T1000 (cell line): ENCODE measurements around the gene MPC2.
"Not testable (repeated sequence)": the region's sequence is repeated elsewhere in the genome, so short reads cannot be mapped to it uniquely, and the experiment has no call there.

Source experiments
- DNase-seq: peaks from one replicate; lab custom pipeline; 2025; ENCODE audit warnings: mixed read lengths; lab: John Stamatoyannopoulos, UW

The MPC2 gene

DNA sequence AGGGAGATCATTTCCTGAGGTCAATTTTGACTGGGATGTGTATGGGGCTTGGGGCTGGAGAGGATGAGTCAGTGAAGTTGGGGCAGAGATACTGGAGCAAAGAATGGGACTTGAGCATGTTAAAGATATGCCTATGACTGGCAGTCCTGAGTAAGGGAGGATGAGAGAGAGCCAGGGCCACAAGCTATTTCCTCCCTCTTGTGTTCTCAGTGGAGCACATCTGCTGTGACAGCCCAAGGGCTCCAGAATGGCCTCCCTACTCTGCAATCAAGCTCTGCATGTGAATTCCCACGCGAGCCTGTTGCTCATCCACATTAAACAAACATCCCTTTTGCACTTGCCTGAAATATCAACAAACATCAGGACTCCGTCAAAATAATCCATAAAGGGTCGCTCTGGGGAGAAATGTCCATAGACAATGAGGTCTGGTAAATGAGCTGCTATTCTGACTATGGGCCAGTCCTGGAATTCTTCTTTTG lies 32.2 kb downstream of the MPC2 start:
- DNase-seq, result no peak

DNA sequence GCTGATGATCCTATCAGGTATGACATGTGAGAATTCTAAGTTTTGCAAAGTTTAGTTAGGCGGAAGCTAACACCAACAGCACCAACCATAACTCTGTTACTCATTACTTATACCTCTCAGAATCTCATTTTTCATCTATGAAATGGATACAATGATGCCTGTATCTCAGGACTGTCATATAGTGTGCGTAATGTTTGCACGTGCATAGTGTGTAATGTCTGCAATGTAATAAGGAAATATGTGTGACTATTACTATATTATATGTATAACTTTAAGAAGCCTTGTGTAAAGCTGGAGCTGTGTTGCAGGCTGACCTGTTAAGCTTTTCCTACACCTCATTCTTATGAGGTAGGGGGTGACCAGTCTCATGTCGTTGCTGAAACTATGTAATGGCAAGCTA lies 36.0 kb downstream of the MPC2 start:
- DNase-seq, result no peak

DNA sequence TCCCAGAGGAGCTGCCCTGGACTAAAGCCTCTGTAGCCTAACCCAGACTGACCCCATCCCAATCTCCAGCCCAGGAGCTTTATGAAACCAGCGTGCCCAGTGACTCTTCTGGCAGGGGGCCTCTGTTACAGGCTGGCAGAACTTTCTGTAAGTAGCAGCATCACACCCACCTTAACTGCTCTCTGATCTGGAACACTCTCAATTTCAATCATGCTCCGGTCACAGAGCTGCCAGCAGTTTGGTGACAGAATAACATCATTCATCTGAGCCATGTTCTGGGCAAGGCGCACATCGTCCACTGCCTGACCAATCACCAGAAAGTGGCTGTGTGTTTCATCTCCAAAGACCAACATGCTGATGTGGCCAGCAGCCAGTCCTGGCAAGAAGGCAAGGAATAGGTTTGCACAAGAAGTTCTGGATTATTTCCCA lies 37.6 kb downstream of the MPC2 start:
- no peak for DNase-seq

DNA sequence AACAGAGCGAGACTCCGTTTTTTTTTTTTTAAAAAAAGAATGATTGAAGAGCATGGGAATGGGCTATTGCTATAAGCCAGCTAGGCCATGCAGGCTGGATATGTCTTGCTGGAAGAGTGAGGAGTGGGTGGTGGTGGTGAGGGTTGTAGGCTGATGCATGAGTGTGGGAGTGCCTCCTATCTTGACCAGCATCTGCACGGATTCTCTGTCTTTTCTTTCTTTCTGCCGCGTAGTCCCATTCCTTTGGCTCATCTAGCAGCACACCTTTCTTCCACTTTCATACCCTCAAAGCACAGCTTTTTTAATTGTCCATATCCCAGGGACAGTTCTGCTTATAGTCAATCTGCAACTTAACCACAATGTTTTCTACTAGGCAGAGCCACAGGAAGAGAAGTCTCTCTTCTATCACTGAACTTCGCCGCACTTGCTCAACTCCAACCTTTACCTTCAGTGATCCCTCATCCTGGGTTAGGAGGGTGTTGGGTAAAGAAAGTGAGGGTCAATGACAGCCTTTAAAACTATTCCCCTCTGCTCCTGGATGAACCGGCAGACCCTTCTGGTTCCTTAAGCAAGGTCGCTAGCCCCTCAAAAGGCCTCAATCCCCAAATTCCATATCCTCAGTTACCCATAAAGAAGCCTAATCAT lies 38.2 kb downstream of the MPC2 start:
- no peak for DNase-seq

DNA sequence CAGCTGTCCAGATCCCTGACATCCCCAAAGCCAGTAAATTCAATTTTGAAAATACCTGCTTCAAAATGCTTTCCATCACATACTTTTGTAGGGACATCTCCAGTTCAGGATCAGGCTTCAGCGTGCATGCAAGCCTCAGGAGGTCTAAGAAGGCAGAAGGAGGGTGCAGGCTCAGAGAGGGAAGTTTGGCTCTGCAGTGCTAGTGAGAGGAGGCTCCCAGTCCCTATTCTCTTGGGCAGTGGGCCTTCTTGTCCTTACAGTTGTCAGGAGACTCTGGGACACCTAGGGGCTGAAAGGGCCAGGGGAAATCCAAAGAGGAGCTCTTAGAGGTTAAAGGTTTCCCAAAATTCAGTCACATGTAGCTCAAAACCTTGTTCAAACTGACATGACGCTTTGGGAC lies 43.1 kb downstream of the MPC2 start:
- DNase-seq, result no peak

DNA sequence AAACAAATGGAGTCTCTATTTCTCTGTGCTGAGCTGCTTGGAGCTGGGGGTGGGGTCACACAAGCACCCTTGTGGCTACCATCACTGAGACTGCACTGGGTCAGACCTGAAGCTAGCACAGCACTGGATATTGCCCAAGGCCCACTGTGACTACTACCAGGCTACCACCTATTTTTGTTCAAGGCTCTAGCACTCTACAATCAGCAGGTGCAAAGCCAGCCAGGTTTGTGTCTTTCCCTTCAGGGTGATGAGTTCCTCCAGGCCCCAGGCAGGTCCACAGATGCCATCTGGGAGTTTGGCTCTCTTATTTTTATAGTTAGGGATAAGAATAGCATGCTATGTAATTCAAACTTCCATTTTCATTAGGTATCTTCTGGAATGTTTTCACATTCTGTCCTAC lies 46.5 kb downstream of the MPC2 start:
- no peak for DNase-seq

DNA sequence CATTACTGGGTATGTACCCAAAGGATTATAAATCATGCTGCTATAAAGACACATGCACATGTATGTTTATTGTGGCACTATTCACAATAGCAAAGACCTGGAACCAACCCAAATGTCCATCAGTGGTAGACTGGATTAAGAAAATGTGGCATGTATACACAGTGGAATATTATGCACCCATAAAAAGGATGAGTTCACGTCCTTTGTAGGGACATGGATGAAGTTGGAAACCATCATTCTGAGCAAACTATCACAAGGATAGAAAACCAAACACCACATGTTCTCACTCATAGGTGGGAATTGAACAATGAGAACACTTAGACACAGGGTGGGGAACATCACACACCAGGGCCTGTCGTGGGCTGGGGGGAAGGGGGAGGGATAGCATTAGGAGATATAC lies 49.7 kb downstream of the MPC2 start:
- not testable (repeated sequence) for DNase-seq

DNA sequence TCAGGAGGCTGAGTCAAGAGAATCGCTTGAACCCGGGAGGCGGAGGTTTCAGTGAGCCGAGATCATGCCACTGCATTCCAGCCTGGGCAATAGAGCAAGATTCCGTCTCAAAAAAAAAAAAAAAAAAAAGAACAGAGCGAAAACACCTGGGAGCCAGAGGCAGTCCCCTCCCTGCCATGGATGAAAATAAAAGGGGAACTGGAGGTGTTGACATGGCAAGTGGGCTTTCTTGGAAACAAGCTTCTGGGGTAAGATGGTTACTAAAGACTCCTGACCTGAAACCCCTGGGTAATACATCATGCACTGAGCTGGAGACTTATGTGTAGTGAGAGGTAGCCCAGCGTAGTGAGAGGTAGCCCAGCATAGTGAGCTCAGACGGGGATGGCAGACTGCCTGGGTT lies 54.5 kb downstream of the MPC2 start:
- DNase-seq, result no peak

DNA sequence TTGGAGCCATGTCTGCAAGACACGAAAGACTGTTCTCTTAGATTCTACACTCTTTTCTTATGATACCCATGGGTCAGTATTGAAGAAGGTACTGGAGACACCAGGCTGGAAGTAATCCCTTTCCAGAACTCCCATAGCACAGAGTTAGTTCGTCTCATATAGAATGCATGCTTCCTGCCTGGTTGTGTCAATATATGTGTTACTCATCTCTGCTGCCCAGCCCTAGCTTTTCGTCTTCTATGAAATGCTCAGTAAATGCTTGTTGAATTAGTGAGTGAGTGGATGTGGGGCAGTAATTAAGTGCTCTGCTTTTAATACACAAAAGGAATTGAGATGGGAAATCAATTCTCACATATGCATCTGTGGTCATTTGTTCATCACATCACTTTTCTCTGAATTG lies 55.1 kb downstream of the MPC2 start:
- DNase-seq, result no peak

DNA sequence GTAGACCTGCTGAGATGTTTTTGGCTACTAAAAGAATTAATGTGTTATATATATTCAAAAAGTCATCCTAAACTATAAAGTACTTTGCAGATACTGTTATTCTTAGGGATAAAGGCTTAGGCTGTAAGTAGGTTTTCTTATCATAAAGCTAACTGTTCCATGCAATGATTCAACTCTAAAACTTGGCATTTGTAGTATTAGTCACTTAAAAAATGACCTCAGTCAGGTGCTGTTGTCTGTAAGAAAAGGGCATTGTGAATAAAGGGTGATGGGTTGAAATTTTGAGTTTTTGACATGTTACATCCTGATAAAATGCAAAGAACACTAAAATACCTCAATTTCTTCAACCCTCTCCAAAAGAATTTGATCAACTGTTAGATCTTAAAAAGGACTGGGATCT lies 55.8 kb downstream of the MPC2 start:
- no peak for DNase-seq

DNA sequence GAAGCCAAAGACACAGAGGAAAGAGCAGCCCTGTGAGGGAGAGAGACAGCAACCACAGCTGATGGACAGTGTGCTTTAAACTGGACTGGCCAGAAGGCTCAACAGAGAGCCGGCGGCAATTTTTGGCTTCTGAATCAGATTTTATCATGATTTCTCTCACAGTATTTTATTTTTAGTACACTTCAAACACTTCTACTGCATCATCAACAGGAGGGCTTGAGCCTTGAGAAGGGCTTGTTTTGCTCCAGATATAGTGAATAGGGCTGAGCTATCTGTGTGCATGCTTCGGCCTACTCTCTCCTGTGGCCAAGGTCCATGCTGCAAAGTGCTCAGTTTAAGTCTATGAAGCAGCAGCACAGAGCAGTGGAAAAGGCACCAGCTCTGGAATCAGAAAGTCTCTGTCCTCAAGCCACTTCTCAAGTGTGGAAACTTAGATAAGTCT lies 56.3 kb downstream of the MPC2 start:
- DNase-seq, result no peak

DNA sequence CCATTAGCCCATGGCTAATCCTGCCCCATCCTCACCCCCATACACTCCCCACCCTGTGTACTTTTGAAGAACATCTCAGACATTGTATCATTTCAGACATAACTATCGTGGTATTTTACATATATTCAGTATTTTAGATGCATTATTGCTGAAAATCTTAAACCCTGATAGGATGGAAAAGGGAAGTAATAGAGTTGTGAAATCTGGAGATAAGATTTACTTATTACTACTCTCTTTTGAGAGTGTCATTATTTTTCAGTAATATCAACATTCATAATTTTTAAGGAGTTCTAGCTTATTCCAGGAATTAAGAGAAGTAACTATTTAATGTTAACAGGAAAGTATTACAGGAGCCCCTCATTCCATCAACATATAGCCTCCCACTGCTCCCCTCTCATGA lies 57.4 kb downstream of the MPC2 start:
- DNase-seq, result no peak

DNA sequence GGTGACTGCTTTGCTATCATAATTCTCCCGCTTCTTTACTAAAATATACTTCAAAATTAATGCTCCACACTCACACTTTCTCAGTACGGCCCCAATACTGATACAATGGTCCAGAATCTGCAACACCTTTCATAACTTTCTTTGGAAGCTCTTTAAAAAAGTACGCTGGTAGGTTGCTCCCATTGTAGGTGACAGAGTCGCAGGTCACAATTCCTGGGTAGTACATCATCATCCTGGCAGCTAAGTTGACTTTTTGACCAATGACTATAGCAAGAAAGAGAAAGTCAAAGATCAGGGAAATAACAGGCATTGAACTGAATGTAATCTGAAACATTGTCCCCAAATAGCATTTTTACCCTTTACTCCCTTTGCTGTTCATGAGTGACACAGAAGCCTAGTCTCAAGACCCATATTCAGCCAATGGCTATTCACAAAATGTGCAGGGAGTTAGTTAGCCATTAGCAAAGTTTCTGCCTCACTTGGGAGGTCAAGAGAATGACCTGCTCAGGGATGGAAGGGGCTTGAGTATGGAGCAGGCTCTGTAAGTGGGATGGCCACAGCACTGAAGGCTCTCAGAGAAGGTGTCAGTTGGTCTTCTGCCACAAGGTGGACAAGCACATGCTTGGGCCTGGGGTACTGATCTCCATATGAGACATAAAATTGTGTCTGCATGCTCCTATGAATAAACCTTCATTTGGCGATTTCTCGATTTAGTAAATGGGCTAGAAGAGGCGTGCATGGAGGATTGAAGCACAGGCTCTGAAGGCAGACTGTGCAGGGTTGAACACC lies 58.3 kb downstream of the MPC2 start:
- no peak for DNase-seq

DNA sequence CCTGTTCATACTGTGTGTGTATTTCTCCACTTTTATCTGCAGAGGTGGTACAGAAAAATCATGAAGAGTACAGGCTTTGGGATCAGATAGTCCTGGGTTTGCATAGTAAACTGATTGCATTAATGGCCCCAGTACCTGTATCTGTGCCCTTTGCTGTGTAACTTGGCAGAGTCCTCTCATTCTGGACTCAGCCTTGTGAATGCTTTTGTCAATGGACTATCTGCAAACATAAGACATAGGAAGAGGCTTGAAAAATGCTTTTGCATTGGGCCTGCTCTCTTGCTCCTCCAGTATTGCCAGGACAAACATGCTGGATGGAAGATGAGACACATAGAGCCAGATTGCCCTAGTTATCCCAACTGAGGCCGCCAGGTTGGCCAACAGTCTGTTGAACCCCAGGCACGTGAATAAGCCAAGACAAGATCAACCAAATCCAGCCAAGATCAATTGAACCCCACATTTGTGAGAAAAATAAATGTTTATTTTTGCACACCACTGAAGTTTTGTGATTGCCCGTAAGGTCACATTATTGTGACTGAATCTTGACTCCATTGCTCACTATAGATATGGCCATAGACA lies 60.2 kb downstream of the MPC2 start:
- no peak for DNase-seq

DNA sequence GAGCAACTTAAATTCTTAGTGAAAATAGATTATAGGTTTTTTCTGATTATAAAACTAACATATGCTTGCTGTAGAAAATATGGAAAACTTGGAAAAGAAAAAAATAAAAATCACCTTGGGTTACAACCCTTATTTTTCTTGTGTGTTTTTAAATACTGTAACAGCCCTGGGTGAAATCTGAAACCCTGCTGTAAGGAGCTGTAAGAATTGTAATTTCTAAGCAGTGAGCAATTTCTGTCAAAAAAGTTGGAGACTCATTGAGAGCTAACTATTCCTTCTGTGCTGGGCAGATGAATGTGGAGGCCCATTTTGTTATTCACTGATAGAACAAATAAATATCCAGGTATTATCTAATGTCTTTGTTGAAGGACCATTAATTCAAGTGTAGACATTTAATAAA lies 65.5 kb downstream of the MPC2 start:
- DNase-seq, result no peak

DNA sequence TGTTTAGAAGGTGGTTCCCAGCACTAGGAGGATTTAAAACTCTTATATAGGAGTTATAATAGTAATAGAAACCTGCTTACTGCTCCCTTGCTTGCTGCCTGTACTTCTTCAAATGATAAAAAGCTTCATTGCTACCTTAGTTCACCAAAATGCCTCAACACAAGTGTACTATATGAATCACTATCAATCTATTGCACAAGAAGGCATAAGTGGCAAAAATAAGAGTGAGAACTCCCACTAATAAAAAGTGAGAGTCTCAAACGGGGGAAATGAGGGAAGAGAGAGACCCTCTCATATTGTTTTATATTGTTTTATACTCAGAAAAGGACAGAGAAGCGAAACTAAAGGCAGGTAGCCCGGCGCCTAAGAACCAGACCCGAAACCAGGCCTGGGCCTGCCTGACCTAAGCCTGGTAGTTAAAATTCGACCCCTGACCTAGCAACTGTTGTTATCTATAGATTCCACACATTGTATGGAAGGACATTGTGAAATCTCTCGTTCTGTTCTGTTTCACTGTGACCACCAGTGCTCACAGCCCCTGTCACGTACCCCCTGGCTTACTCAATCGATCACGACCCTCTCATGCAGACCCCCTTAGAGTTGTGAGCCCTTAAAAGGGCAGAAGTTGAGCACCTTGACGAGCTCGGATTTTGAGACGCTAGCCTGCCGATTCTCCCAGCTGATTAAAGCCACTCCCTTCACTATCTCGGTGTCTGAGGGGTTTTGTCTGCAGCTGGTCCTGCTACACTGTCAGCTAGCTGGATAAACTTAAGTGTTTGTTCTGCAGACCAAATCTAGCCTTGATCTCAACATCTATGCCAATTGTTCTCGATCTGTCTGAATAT lies 67.5 kb downstream of the MPC2 start:
- DNase-seq, result not testable (repeated sequence)

DNA sequence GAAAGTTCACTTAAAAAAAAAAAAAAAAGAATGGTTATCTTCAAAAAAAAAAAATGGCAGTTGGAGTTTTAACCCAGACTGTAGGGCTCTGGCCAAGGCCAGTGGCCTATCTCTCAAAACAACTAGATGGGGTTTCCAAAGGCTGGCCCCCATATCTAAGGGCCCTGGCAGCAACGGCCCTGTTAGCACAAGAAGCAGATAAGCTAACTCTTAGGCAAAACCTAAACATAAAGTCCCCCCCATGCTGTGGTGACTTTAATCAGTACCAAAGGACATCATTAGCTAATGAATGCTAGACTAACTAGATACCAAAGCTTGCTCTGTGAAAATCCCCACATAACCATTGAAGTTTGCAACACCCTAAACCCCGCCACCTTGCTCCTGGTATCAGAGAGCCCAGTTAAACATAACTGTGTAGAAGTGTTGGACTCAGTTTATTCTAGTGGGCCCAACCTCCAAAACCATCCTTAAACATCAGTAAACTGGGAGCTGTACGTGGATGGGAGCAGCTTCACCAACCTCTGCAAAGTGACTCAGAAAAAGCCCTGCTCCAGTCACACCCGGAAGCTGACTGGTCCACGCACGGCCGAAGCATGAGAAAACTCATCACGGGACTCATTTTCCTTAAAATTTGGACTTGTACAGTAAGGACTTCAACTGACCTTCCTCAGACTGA lies 70.0 kb downstream of the MPC2 start:
- DNase-seq, result not testable (repeated sequence)
